ELR (cell line): ENCODE results near the gene NEUROG1.
"Not testable (repeated sequence)": the region's sequence is repeated elsewhere in the genome, so short reads cannot be mapped to it uniquely, and the experiment has no call there.

Experiments
- DNase-seq: peaks from one replicate; pipeline ENCODE4 v3.0.0-alpha.2; 2015; ENCODE audit warnings: low read depth

The NEUROG1 gene

GRCh38 chr5:135537271-135537670, 1.5 kb upstream of the NEUROG1 start:
- no peak for DNase-seq

- no peak for DNase-seq
Measured at GRCh38 chr5:135535420-135535819, 344 bp downstream of the NEUROG1 start.

- no peak for DNase-seq
Measured at GRCh38 chr5:135534609-135535419, 950 bp downstream of the NEUROG1 start.

- DNase-seq, result no peak
Measured at GRCh38 chr5:135533794-135534193, 2.0 kb downstream of the NEUROG1 start.

- DNase-seq, result no peak
Measured at GRCh38 chr5:135533334-135533733, 2.4 kb downstream of the NEUROG1 start.

- DNase-seq, result not testable (repeated sequence)
Measured at GRCh38 chr5:135529576-135529975, 6.2 kb downstream of the NEUROG1 start.

- DNase-seq, result no peak
Measured at GRCh38 chr5:135526924-135527323, 8.8 kb downstream of the NEUROG1 start.

- no peak for DNase-seq
Measured at GRCh38 chr5:135521964-135522363, 13.8 kb downstream of the NEUROG1 start.

- DNase-seq, result no peak
Measured at GRCh38 chr5:135517631-135518030, 18.1 kb downstream of the NEUROG1 start.

GRCh38 chr5:135514116-135514515, 21.6 kb downstream of the NEUROG1 start:
- DNase-seq, result no peak

GRCh38 chr5:135511761-135512575, 23.8 kb downstream of the NEUROG1 start:
- DNase-seq, result no peak

- DNase-seq, result no peak
Measured at GRCh38 chr5:135509995-135510394, 25.8 kb downstream of the NEUROG1 start.

- DNase-seq, result no peak
Measured at GRCh38 chr5:135508496-135509005, 27.2 kb downstream of the NEUROG1 start.

- DNase-seq, result no peak
Measured at GRCh38 chr5:135505973-135506372, 29.8 kb downstream of the NEUROG1 start.

- DNase-seq, result no peak
Measured at GRCh38 chr5:135504376-135504775, 31.4 kb downstream of the NEUROG1 start.

GRCh38 chr5:135503871-135504270, 31.9 kb downstream of the NEUROG1 start:
- no peak for DNase-seq

GRCh38 chr5:135502836-135503520, 32.8 kb downstream of the NEUROG1 start:
- DNase-seq, result no peak

GRCh38 chr5:135501965-135502364, 33.8 kb downstream of the NEUROG1 start:
- no peak for DNase-seq

GRCh38 chr5:135498637-135498995, 37.1 kb downstream of the NEUROG1 start:
- DNase-seq, result no peak

GRCh38 chr5:135497971-135498636, 37.7 kb downstream of the NEUROG1 start:
- DNase-seq, result no peak

- DNase-seq, result not testable (repeated sequence)
Measured at GRCh38 chr5:135495531-135495930, 40.2 kb downstream of the NEUROG1 start.

GRCh38 chr5:135494196-135494595, 41.6 kb downstream of the NEUROG1 start:
- no peak for DNase-seq
